Ishikawa (cell line): Measurements from ENCODE around the gene MTUS2.

Experiments
- CEBPB ChIP-seq: IDR thresholded peaks from 2 replicates; pipeline ENCODE4 v1.6.1; 2012
- CREB1 ChIP-seq: IDR thresholded peaks from 2 replicates; pipeline ENCODE4 v1.6.1; 2012; ENCODE audit warnings: low read depth
- EGR1 ChIP-seq: IDR thresholded peaks from 2 replicates; pipeline ENCODE4 v1.6.1; 2012
- EP300 ChIP-seq: IDR thresholded peaks from 2 replicates; pipeline ENCODE4 v1.6.1; 2012; ENCODE audit warnings: borderline replicate concordance
- FOXM1 ChIP-seq: IDR thresholded peaks from 2 replicates; pipeline ENCODE4 v1.6.1; 2012; ENCODE audit warnings: low read depth, borderline replicate concordance
- MAX ChIP-seq: IDR thresholded peaks from 2 replicates; pipeline ENCODE4 v1.6.1; 2012
- NFIC ChIP-seq: IDR thresholded peaks from 2 replicates; pipeline ENCODE4 v1.6.1; 2012
- RAD21 ChIP-seq: IDR thresholded peaks from 2 replicates; pipeline ENCODE4 v1.6.1; 2012; ENCODE audit warnings: low read depth
- REST ChIP-seq: IDR thresholded peaks from 2 replicates; pipeline ENCODE4 v1.6.1; 2012; ENCODE audit warnings: low read depth, mild to moderate bottlenecking
- TAF1 ChIP-seq: IDR thresholded peaks from 2 replicates; pipeline ENCODE4 v1.6.1; 2012; ENCODE audit warnings: low read depth, mild to moderate bottlenecking
- TCF12 ChIP-seq: IDR thresholded peaks from 2 replicates; pipeline ENCODE4 v1.6.1; 2012; ENCODE audit warnings: low read depth
- TEAD4 ChIP-seq: IDR thresholded peaks from 2 replicates; pipeline ENCODE4 v1.6.1; 2012
- USF1 ChIP-seq: IDR thresholded peaks from 2 replicates; pipeline ENCODE4 v1.6.1; 2012
- YY1 ChIP-seq: IDR thresholded peaks from 2 replicates; pipeline ENCODE4 v1.6.1; 2012; ENCODE audit warnings: low read depth
- ZBTB7A ChIP-seq: IDR thresholded peaks from 2 replicates; pipeline ENCODE4 v1.6.1; 2012; ENCODE audit warnings: low read depth

Gene MTUS2

GRCh38 chr13:29336356-29336755, 516.2 kb downstream of the MTUS2 start:
- no peak for TF ChIP-seq NFIC
- TF ChIP-seq TEAD4: no peak
- TF ChIP-seq CREB1: no peak
- no peak for TF ChIP-seq EP300
- no peak for TF ChIP-seq CEBPB
- TF ChIP-seq TAF1: no peak
- no peak for TF ChIP-seq REST
- no peak for TF ChIP-seq EGR1
- no peak for TF ChIP-seq MAX
- TF ChIP-seq TCF12: no peak
- no peak for TF ChIP-seq ZBTB7A
- no peak for TF ChIP-seq YY1
- no peak for TF ChIP-seq FOXM1
- no peak for TF ChIP-seq USF1

GRCh38 chr13:29339386-29340272, 519.5 kb downstream of the MTUS2 start:
- TF ChIP-seq FOXM1 (no peak), YY1 (no peak), MAX (no peak), NFIC (no peak), USF1 (no peak), EP300 (no peak), CEBPB (no peak), REST (no peak), ZBTB7A (no peak), RAD21 (no peak), TCF12 (no peak), CREB1 (no peak), TAF1 (no peak), TEAD4 (no peak), EGR1 (no peak)

GRCh38 chr13:29355029-29355428, 534.9 kb downstream of the MTUS2 start:
- no peak for TF ChIP-seq NFIC
- no peak for TF ChIP-seq RAD21
- no peak for TF ChIP-seq MAX
- no peak for TF ChIP-seq ZBTB7A
- TF ChIP-seq TCF12: no peak
- no peak for TF ChIP-seq YY1

GRCh38 chr13:29359181-29359580, 539.0 kb downstream of the MTUS2 start:
- TF ChIP-seq YY1 (no peak), CEBPB (no peak), EGR1 (no peak), FOXM1 (no peak), MAX (no peak), CREB1 (no peak), USF1 (no peak)

- TF ChIP-seq NFIC (no peak), CREB1 (no peak), REST (no peak), TCF12 (no peak), YY1 (no peak), TAF1 (no peak), CEBPB (no peak)
Measured at GRCh38 chr13:29361716-29362115, 541.6 kb downstream of the MTUS2 start.
